IPS-20b (cell line): ENCODE results near the gene NCR2.
A peak's percentile ranks its signal among the peaks of the same experiment; 100 is the strongest.

Experiments used
- H3K27ac ChIP-seq: one replicate; pipeline ENCODE4 v1.5.1; 2013; ENCODE audit warnings: low read length
- H3K27me3 ChIP-seq: 2 replicates; pipeline ENCODE4 v1.6.1; 2013; ENCODE audit warnings: mild to moderate bottlenecking, low read length, inconsistent platforms; ENCODE audit not compliant: insufficient read depth
- H3K36me3 ChIP-seq: 2 replicates; pipeline ENCODE4 v1.6.1; 2013; ENCODE audit warnings: low read depth, mild to moderate bottlenecking, inconsistent platforms, low read length, moderate library complexity; ENCODE audit not compliant: insufficient read depth
- H3K4me1 ChIP-seq: 2 replicates; pipeline ENCODE4 v1.6.1; 2013; ENCODE audit warnings: mild to moderate bottlenecking, control low read depth, inconsistent platforms, low read length, moderate library complexity; ENCODE audit not compliant: insufficient read depth
- H3K4me3 ChIP-seq: 2 replicates; pipeline ENCODE4 v1.5.1; 2013; ENCODE audit warnings: mild to moderate bottlenecking, low read length, inconsistent platforms
- H3K9ac ChIP-seq: 2 replicates; pipeline ENCODE4 v1.6.1; 2013; ENCODE audit warnings: low read depth, mild to moderate bottlenecking, inconsistent platforms, low read length, moderate library complexity
- H3K9me3 ChIP-seq: 2 replicates; pipeline ENCODE4 v1.6.1; 2013; ENCODE audit warnings: mild to moderate bottlenecking, low read depth, low read length, inconsistent platforms; ENCODE audit not compliant: insufficient read depth

Gene NCR2

DNA sequence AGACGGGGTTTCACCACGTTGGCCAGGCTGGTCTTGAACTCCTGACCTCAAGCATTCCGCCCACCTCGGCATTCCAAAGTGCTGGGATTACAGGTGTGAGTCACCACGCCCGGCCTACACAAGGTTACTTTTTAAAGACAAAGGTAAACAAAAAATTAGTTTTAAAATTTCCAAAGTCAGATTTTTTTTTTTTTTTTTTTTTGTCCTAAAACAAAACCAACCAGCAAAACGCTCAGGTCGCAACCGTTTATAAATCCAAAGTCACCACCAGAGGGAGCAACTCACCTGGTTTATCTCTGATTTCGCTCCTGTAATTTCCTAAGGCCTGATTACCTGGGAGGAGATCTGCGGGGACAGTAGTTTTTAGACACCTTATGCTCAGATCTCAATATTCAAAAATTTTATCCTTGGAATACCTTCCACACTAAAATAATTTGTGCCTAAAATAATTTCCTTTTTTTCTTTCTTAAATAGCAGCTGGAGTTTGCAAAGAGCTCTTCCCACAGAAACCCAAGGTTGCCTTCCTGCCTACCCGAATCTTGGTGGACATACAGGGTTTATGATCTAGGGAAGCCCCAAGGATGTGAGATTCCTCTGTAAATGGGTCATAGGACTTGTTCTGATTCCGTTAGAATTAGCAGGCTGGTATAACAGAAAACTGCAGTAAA is 29.1 kb upstream of the NCR2 start:
- Histone ChIP-seq H3K4me1 (no peaks in the 10 kb centered on the region), H3K27ac (no peak overlapping the region), H3K27me3 (no peaks in the 10 kb centered on the region), H3K9me3 (no peaks in the 10 kb centered on the region), H3K4me3 (no peak overlapping the region), H3K36me3 (no peaks in the 10 kb centered on the region), H3K9ac (no peak overlapping the region)

DNA sequence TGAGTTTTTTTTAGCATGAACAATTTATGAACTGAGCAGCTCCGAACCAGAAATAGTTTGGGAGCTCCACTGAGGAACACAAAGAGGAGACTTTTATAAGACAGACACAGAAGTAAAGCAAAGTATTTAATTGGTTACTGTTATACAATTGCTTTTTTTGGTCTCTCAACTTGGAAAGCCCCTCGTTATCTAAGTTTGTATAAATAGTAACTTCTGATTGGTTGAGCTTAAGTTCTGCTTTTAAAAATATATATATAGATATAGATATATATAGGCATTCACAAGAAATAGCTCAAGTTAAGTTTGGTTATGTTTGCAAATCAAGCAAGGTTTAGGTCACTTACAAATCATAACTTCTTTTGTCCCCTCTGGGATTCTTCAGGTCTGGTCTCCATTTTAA is 20.2 kb upstream of the NCR2 start:
- Histone ChIP-seq H3K4me1 (peaks cover 9% of the 10 kb centered on the region), H3K9me3 (no peaks in the 10 kb centered on the region), H3K27ac (no peak overlapping the region), H3K27me3 (peaks cover 21% of the 10 kb centered on the region), H3K36me3 (no peaks in the 10 kb centered on the region), H3K4me3 (no peak overlapping the region), H3K9ac (no peak overlapping the region)

DNA sequence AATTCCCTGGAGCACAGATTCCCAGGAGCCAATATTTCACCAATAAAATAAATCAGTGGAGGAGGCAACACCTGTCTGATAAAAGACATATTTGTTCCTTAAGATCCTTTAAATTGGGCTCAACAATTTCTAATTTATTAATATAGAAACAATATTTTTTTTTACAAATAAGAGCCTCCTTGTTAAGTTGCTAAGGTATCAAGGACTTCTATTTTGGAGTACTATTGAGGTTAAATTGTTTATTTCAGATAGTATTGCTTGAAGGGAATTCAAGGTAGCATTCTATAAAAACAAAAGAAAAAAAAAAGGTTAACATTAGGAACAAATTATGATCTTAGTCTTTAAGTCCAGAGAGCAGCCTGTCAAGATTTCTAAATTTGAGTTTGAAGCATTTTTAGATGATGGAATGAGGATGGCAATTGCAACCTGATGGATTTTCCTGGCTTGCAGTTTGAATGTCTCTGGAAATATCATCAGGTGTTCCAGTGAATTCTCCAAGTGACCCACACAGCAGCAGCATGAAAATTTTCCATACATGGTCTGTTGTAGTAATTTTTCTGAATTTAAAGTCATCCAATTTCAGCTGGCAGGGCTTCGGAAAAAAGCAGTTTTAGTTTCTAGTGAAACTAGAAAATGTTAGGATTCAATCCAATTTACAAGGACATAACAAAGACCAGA is 19.3 kb upstream of the NCR2 start:
- Histone ChIP-seq H3K4me1 (peaks cover 9% of the 10 kb centered on the region), H3K27me3 (peaks cover 21% of the 10 kb centered on the region), H3K36me3 (no peaks in the 10 kb centered on the region), H3K4me3 (no peak overlapping the region), H3K9ac (no peak overlapping the region), H3K27ac (no peak overlapping the region), H3K9me3 (no peaks in the 10 kb centered on the region)

DNA sequence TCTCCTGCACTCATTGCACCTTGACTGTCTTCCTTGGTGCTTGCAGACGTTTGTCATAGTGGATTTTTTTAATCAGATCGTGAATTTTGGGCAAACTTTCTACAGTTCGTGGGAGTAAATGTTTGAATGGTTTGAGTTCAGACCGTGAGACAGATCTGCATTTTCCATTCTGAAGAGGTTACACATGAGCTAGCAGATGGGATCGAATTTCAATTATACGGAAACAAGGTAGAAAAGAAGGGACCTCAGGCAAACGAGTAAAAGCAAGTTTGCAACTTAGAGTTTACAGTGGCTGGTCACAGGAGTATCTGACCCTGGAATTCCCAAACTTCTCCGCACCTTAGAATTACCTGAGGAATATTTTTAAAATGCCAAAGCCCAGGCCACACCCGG is 17.2 kb upstream of the NCR2 start:
- peaks cover 9% of the 10 kb centered on the region for H3K4me1 ChIP-seq
- peak overlapping the region; percentile 50; the same call in 1 of the 2 replicates for H3K9ac ChIP-seq
- H3K4me3 ChIP-seq, result peak overlapping the region; percentile 60
- H3K9me3 ChIP-seq, result no peaks in the 10 kb centered on the region
- no peaks in the 10 kb centered on the region for H3K36me3 ChIP-seq
- peaks cover 21% of the 10 kb centered on the region for H3K27me3 ChIP-seq
- no peak overlapping the region for H3K27ac ChIP-seq

GRCh38 chr6:41318654-41319565 is 16.5 kb upstream of the NCR2 start:
- H3K27me3 ChIP-seq, result peaks cover 21% of the 10 kb centered on the region
- peak overlapping the region; percentile 50; the same call in 1 of the 2 replicates for H3K9ac ChIP-seq
- no peak overlapping the region for H3K27ac ChIP-seq
- H3K9me3 ChIP-seq, result no peaks in the 10 kb centered on the region
- peaks cover 9% of the 10 kb centered on the region for H3K4me1 ChIP-seq
- peak overlapping the region; percentile 60; the same call in 1 of the 2 replicates for H3K4me3 ChIP-seq
- no peaks in the 10 kb centered on the region for H3K36me3 ChIP-seq

- Histone ChIP-seq H3K27me3 (peaks cover 21% of the 10 kb centered on the region), H3K9me3 (no peaks in the 10 kb centered on the region), H3K27ac (no peak overlapping the region), H3K4me3 (no peak overlapping the region), H3K9ac (no peak overlapping the region), H3K36me3 (no peaks in the 10 kb centered on the region), H3K4me1 (peaks cover 11% of the 10 kb centered on the region)
Measured at GRCh38 chr6:41321183-41321582, 14.2 kb upstream of the NCR2 start.

GRCh38 chr6:41325446-41326066 is 9.9 kb upstream of the NCR2 start:
- Histone ChIP-seq H3K4me3 (no peak overlapping the region), H3K27me3 (no peaks in the 10 kb centered on the region), H3K27ac (no peak overlapping the region), H3K9me3 (no peaks in the 10 kb centered on the region), H3K4me1 (0 out of 2 replicates have a peak, but pooled peaks cover 2% of the 10 kb centered on the region), H3K9ac (no peak overlapping the region), H3K36me3 (no peaks in the 10 kb centered on the region)

- H3K9me3 ChIP-seq, result no peaks in the 10 kb centered on the region
- H3K4me3 ChIP-seq, result no peak overlapping the region
- H3K27me3 ChIP-seq, result no peaks in the 10 kb centered on the region
- H3K27ac ChIP-seq, result no peak overlapping the region
- 0 out of 2 replicates have a peak, but pooled peaks cover 2% of the 10 kb centered on the region for H3K4me1 ChIP-seq
- no peaks in the 10 kb centered on the region for H3K36me3 ChIP-seq
- H3K9ac ChIP-seq, result no peak overlapping the region
Measured at GRCh38 chr6:41326092-41326491, 9.3 kb upstream of the NCR2 start.

GRCh38 chr6:41327177-41327576 is 8.2 kb upstream of the NCR2 start:
- Histone ChIP-seq H3K4me3 (no peak overlapping the region), H3K9ac (no peak overlapping the region), H3K4me1 (0 out of 2 replicates have a peak, but pooled peaks cover 2% of the 10 kb centered on the region), H3K36me3 (no peaks in the 10 kb centered on the region), H3K27ac (no peak overlapping the region), H3K9me3 (no peaks in the 10 kb centered on the region), H3K27me3 (no peaks in the 10 kb centered on the region)

GRCh38 chr6:41331401-41332150 is 3.8 kb upstream of the NCR2 start:
- no peak overlapping the region for H3K4me3 ChIP-seq

GRCh38 chr6:41332241-41332640 is 3.2 kb upstream of the NCR2 start:
- Histone ChIP-seq H3K27me3 (no peaks in the 10 kb centered on the region), H3K9ac (no peak overlapping the region), H3K36me3 (no peaks in the 10 kb centered on the region), H3K4me1 (no peaks in the 10 kb centered on the region; the same call in 1 of the 2 replicates), H3K4me3 (no peak overlapping the region), H3K27ac (no peak overlapping the region), H3K9me3 (no peaks in the 10 kb centered on the region)

More at GRCh38 chr6:41331401-41332150, 3.8 kb upstream of the NCR2 start:
- Histone ChIP-seq H3K36me3 (no peaks in the 10 kb centered on the region), H3K4me1 (no peaks in the 10 kb centered on the region; the same call in 1 of the 2 replicates), H3K9ac (no peak overlapping the region), H3K27ac (no peak overlapping the region), H3K27me3 (no peaks in the 10 kb centered on the region), H3K9me3 (no peaks in the 10 kb centered on the region)
